Measurements from ENCODE around the gene KCNJ11.
A peak's percentile ranks its signal among the peaks of the same experiment; 100 is the strongest.

The KCNJ11 gene

GRCh38 chr11:17389957-17390649 lies 1.6 kb upstream of the KCNJ11 start:
- H3K4me1 ChIP-seq = no peaks in the 10 kb centered on the region
- TF ChIP-seq, protein P1, sequence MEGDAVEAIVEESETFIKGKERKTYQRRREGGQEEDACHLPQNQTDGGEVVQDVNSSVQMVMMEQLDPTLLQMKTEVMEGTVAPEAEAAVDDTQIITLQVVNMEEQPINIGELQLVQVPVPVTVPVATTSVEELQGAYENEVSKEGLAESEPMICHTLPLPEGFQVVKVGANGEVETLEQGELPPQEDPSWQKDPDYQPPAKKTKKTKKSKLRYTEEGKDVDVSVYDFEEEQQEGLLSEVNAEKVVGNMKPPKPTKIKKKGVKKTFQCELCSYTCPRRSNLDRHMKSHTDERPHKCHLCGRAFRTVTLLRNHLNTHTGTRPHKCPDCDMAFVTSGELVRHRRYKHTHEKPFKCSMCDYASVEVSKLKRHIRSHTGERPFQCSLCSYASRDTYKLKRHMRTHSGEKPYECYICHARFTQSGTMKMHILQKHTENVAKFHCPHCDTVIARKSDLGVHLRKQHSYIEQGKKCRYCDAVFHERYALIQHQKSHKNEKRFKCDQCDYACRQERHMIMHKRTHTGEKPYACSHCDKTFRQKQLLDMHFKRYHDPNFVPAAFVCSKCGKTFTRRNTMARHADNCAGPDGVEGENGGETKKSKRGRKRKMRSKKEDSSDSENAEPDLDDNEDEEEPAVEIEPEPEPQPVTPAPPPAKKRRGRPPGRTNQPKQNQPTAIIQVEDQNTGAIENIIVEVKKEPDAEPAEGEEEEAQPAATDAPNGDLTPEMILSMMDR (IDR thresholded peaks at IDR 0.05) = no peak
- H3K4me2 ChIP-seq (ENCODE audit: low read length) = peak overlapping the region; percentile 68
- no peak overlapping the region for H3K4me3 ChIP-seq (ENCODE audit: low read depth, low read length)
- no peaks in the 10 kb centered on the region for H3K9me3 ChIP-seq (ENCODE audit: control insufficient read depth, low read length)
- H3K79me2 ChIP-seq = no peaks in the 10 kb centered on the region
- no peaks in the 10 kb centered on the region for H3K27me3 ChIP-seq (ENCODE audit: control insufficient read depth, insufficient read depth, low read length)
- H2AFZ ChIP-seq = peak overlapping the region; percentile 82
- H3K36me3 ChIP-seq (ENCODE audit: control insufficient read depth, insufficient read depth, low read length) = no peaks in the 10 kb centered on the region
- H3K9ac ChIP-seq = no peak overlapping the region
- no peak overlapping the region for H3K27ac ChIP-seq

DNA sequence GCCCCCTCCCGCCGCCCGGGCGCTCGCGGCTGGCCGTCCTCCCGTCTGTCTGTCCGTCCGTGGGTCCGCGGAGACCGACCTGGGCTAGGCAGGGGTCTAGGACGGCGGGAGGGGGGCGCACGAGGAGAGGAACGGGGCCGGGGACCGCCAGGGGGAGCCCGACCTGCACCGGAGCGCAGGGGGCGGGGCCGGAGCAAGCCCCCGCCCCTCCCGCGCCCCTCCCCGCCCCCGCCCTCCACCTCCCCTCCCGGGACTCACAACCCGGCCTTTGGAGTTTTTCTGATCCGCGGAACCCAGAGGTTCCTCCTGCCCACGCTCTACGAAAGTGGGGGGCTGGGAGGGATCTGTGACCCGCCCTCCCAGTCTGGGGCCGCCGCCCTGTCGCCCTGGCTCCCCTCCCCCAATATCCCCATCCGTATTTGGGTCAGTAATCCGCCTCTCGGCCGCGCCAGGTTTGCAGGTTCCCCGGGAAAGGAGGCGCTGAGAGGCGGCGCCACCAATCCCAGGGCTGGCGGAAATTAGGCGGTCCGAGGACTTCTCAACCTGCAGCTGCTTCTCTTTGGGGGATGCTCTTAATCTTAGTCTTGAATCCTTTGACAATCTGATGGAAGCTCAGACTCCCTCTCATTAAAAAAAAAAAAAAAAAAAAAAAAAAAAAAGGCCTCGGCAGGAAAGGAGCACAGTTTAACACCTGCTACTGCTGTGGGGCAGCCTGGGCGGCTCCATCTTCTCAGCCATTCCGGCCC lies 925 bp upstream of the KCNJ11 start:
- Histone ChIP-seq H3K9ac (no peak overlapping the region), H3K27me3 (ENCODE audit: control insufficient read depth, insufficient read depth, low read length) (no peaks in the 10 kb centered on the region), H3K4me2 (ENCODE audit: low read length) (peak overlapping the region; percentile 68), H3K79me2 (no peaks in the 10 kb centered on the region), H3K9me3 (ENCODE audit: control insufficient read depth, low read length) (no peaks in the 10 kb centered on the region), H3K36me3 (ENCODE audit: control insufficient read depth, insufficient read depth, low read length) (no peaks in the 10 kb centered on the region), H3K27ac (peak overlapping the region; percentile 44), H3K4me1 (no peaks in the 10 kb centered on the region), H3K4me3 (ENCODE audit: low read depth, low read length) (peak overlapping the region; percentile 53), H2AFZ (peak overlapping the region; percentile 82)
- TF ChIP-seq, protein P1 (IDR thresholded peaks at IDR 0.05) = peak; percentile 36

GRCh38 chr11:17387811-17388210 lies 648 bp downstream of the KCNJ11 start:
- no peak overlapping the region for H3K27ac ChIP-seq

GRCh38 chr11:17387254-17387653 lies 1.2 kb downstream of the KCNJ11 start:
- no peak overlapping the region for H2AFZ ChIP-seq
- H3K9me3 ChIP-seq (ENCODE audit: control insufficient read depth, low read length) = no peaks in the 10 kb centered on the region
- TF ChIP-seq, protein P1 (IDR thresholded peaks at IDR 0.05) = no peak
- H3K4me2 ChIP-seq (ENCODE audit: low read length) = no peak overlapping the region
- no peak overlapping the region for H3K4me3 ChIP-seq (ENCODE audit: low read depth, low read length)
- no peaks in the 10 kb centered on the region for H3K79me2 ChIP-seq
- no peaks in the 10 kb centered on the region for H3K4me1 ChIP-seq
- no peak overlapping the region for H3K9ac ChIP-seq
- H3K36me3 ChIP-seq (ENCODE audit: control insufficient read depth, insufficient read depth, low read length) = no peaks in the 10 kb centered on the region
- H3K27me3 ChIP-seq (ENCODE audit: control insufficient read depth, insufficient read depth, low read length) = no peaks in the 10 kb centered on the region
- H3K27ac ChIP-seq = no peak overlapping the region

More at GRCh38 chr11:17387811-17388210, 648 bp downstream of the KCNJ11 start:
- Histone ChIP-seq H3K27me3 (ENCODE audit: control insufficient read depth, insufficient read depth, low read length) (no peaks in the 10 kb centered on the region), H3K4me1 (no peaks in the 10 kb centered on the region), H2AFZ (no peak overlapping the region), H3K9ac (no peak overlapping the region), H3K4me2 (ENCODE audit: low read length) (no peak overlapping the region), H3K79me2 (no peaks in the 10 kb centered on the region), H3K9me3 (ENCODE audit: control insufficient read depth, low read length) (no peaks in the 10 kb centered on the region), H3K36me3 (ENCODE audit: control insufficient read depth, insufficient read depth, low read length) (no peaks in the 10 kb centered on the region), H3K4me3 (ENCODE audit: low read depth, low read length) (no peak overlapping the region)
- TF ChIP-seq, protein P1 (IDR thresholded peaks at IDR 0.05) = no peak
